Activated CD4-positive, CD25-positive, alpha-beta regulatory T cell (primary cell): Measurements from ENCODE around the gene GAPVD1.
A peak's percentile ranks its signal among the peaks of the same experiment; 100 is the strongest.
"Not testable (repeated sequence)": the region's sequence is repeated elsewhere in the genome, so short reads cannot be mapped to it uniquely, and the experiment has no call there.

Experiments
- DNase-seq, 4 experiments: peaks; one replicate each; lab custom pipeline; 2025; lab: John Stamatoyannopoulos, UW

Gene GAPVD1

DNA sequence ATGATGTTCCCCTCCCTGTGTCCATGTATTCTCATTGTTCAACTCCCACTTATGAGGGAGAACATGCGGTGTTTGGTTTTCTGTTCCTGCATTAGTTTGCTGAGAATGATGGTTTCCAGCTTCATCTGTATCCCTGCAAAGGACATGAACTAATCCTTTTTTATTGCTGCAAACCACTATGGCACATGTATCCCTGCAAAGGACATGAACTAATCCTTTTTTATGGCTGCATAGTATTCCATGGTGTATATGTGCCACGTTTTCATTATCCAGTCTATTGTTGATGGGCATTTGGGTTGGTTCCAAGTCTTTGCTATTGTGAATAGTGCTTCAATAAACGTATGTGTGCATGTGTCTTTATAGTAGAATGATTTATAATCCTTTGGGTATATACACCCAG lies 54.7 kb downstream of the GAPVD1 start:
- DNase-seq = not testable (repeated sequence)

DNA sequence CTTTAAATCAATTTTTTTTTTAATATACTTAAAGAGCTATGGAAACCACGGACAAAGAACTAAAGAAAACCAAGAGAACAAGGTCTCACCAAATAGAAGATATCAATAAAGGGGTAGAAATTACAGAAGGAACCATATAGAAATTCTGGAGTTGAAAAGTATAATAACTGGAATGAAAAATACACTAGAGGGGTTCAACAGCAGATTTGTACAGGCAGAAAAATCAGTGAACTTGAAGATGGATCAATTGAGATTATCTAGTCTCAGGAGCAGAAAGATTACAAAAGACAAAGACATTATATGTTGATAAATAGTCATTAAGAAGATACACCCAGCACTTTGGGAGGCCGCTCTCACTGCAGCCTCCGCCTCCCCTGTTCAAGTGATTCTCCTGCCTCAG lies 56.1 kb downstream of the GAPVD1 start:
- no peak for DNase-seq

DNA sequence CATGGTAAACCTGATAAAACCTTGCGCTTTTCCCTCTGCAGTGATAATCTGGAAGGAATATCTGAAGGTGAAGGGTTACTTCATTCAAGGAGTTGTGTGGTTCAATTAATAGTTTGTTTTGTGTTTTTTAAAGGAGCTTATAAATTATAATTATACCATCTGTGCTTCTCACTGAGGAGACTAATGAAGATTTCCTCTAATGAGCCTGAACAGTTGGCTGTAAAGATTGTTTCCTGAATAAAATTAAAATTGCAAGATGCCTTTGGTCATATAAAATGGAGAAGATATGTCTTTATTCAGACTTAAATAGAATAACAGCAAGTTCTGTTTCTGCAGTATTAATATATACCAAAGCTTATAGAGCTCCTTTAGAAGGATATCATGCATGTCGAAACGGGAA lies 59.9 kb downstream of the GAPVD1 start:
- no peak for DNase-seq

DNA sequence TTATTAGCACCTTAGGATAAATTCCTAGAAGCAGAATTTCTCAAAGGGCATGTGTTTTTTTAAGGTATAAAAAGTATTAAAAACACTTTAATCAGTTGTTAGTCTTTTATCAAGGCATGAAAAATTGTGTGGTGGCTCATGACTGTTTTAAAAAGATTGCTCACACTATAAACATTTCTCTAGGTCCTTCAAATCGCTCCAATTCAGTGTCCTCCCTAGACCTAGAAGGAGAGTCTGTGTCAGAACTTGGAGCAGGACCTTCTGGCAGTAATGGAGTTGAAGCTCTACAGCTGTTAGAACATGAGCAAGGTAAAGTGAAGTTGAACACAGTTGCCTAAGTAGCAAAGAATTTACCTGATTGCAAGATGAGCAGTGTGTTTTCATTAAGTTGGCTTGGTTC lies 62.0 kb downstream of the GAPVD1 start:
- DNase-seq = no peak

DNA sequence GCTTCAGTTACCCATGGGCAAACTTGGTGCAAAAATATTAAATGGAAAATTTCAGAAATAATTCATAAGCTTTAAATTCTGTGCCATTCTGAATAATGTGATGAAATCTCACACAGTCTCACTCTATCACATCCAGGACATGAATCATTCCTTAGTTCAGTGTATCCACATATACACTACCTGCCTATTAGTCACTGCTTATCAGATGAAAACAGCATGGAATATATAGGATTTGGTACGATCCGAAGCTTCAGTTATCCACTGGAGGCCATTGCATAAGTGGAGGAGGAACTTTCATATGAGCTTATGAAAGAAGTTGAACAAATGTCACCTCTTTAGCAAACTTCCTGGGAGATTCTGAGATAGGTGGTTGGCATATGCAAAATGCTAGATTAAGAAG lies 64.2 kb downstream of the GAPVD1 start:
- no peak for DNase-seq

DNA sequence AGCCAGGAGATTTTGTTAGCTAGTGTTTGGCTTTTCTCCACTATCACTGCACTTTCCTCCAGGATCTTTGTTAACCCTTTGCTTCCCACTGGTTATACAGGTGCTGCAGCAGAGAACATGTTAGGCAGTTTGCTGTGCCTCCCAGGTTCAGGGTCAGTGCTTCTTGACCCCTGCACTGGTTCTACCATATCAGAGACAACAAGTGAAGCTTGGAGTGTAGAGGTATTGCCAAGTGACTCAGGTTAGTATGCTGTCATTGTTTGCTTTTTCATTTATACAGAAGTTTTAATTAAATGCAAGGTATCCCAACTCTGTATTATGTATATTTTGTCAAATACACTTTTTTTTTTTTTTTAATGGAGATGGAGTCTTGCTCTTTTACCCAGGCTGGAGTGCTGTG lies 68.4 kb downstream of the GAPVD1 start:
- DNase-seq = no peak

DNA sequence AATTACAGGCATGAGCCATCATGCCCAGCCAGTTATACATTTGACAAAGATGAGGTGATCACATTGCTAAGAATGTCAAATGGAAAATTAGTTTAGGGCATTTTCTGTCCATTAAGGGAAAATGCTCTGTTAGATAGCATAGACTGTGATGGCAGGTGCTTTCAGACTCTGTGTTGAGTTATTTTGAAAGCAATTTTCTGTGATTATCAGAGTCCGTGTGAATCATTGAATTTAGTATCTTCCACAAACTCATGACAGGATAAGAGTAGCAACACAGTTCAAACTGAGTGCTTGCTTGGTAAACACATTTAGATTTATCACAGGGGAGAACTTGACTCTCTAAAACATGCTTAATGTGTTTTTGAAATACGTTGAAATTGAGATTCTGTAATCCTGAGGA lies 69.0 kb downstream of the GAPVD1 start:
- no peak for DNase-seq

DNA sequence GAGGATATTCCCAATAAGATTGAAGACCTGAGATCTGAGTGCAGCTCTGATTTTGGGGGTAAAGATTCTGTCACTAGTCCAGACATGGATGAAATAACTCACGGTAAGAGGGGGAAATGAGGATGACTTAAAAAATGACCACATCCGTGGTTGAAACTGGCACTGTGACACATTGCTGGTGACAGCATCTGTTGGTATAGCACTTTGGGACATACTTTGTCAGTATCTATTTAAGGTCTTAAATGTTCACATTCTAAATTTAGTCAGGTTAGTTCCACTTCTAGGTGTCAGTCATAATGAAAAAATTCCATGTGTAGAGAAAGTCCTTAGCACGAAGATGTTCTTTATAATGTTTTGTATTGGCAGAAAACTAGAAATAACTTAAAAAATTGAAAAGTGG lies 70.9 kb downstream of the GAPVD1 start:
- DNase-seq = no peak

DNA sequence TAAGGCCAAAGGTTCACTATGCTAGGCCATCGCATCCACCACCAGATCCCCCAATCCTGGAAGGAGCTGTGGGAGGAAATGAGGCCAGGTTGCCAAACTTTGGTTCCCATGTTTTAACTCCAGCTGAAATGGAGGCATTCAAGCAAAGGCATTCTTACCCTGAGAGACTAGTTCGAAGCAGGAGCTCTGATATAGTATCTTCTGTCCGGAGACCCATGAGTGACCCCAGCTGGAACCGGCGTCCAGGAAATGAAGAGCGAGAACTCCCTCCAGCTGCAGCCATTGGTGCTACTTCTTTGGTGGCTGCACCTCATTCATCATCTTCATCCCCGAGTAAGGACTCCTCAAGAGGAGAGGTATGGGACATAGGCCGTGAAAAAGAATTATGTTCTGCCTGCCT lies 75.6 kb downstream of the GAPVD1 start:
- DNase-seq = no peak

DNA sequence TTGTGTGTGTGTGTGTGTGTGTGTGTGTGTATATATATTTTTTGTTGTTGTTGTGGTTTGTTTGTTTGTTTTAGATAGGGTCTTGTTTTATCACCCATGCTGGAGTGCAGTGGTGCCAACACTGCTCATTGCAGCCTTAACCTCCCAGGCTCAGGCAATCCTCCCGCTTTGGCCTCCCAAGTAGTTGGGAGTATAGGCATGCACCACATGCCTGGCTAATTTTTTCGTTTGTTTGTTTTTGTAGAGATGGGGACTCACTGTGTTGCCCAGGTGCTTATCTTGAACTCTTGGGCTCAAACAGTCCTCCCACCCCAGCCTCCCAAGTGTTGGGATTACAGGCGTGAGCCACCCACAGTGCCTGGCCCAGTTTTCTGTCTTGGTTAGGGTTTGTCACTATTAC lies 77.3 kb downstream of the GAPVD1 start:
- no peak for DNase-seq

DNA sequence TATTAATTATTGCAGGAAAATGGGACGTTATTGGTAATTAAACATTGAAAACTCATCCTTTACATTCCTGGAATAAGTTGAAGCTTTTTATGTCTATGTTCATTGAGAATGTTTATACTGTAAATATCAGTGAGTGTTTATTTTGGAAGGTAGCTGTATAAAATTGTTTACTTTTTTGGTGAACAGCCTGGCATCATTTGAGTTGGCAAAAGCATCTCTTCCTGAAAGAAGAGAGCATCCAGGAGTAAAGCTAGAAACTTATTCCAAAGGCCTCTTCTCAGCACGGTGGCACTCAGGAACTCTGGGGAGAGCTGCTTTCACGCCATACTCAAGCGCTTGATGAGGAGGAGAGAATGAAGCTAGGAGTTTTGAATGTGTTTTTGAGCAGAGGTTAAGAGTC lies 79.9 kb downstream of the GAPVD1 start:
- DNase-seq = no peak

DNA sequence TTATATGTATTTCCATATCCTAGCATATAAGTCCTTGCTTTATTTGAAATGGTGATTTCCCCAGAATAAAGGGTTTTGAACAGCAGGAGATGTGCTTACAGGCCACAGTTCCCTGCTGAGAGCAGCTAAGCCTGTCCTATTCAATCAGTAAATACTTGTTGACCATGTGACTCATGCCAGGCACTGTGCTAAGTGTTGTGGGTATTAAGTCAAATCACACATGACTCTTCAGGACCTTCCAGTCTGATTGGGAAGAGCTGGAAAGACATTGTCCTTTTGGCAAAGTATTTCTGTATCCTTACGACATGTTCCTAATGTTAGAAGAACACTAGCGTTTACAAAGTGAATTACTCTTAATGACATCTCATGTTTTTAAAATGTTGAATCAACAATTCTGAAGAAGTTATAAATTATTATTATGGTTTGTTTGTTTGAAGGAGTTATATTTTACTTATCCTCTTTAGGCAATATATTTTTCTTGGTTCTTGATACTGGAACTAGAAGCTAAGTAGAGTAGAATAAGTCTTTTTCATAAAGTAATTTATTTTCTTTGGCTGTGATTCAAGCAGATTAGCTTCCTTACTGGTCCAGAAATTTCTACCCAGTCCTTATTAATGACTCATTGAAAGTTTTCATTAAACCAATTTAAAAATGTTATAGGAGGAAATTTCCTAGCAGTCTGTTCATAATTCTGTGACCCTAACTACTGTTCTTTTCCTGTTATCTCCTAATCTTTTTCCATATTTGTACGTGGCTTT lies 82.1 kb downstream of the GAPVD1 start:
- no peak for DNase-seq

DNA sequence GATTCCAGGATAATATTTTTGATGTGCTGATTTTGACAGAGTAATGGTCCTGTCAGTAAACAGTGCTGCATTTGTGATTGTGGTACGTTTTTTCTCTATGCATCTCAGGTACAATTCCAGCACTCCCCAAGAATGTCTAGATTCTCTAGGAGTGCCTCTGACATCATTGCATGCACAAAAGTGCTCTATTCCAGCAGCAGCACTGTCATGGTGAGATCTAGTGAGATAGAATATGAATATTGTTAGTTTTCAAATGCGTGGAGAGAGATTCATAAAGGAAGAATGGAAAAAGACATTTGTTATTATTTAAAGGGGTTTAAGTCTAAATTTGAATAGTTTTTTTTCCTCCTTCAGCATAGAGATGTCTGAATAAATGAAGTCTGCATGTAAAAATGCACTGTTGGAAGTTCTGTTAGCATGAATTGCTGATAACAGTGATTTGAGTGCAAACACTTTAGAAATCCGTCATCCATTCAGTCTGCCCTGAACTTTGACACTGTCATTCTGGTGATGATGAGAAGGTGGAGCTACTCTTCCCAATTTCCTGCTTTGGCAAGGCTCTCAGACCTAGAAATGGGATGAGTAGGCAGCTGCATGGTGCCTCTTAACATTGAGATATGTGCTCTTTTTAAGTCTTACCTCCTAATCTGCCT lies 84.6 kb downstream of the GAPVD1 start:
- no peak for DNase-seq

DNA sequence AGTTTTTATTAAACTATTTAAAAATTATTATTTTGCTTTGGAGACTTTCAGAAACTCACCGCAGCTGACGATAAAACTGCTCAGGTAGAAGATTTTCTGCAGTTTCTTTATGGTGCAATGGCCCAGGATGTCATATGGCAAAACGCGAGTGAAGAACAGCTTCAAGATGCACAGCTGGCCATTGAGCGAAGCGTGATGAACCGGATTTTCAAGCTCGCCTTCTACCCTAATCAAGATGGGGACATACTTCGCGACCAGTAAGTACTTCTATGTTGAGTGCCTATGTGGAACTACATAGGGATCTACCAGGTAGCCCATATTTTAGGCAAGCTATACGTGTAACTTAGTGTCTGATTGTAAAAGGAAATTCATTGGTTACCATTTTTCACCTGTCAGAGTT lies 94.0 kb downstream of the GAPVD1 start:
- DNase-seq = no peak

DNA sequence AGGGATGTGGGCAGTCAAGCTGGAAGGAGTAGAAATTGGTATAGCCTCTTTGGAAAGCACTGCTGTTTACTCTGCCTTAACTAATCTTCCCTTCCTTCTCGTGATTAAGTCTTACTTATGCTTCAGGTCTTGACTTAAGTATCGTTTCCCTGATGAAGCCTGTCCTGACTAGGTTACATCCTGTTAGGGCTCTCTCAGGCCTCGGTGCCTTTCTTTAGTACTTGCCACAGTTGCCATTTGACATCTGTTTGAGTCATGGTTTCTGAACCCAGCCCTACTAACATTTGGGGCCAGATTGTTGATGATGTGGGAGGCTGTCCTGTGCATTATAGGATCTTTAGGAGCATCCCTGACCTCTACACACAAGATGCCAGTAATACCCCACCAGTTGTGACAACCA lies 94.4 kb downstream of the GAPVD1 start:
- no peak for DNase-seq

DNA sequence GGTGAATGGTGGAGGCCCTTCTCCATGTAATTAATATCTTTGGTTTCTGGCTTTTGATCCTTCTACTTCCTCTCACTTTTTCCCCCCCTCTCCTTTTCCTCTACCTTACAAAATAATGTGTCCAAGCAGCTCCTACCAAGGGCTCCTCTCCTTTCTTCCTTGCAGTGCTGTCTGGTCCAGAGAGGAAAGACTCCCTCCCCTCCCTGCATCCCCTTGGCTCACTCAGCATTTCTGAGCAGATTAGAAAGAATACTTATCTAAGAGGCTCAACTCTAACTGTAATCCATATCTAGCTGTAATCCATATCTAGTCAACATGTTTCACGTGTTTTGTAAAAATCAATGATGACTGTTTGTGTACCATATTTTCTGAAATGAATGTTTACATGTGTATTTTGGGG lies 97.4 kb downstream of the GAPVD1 start:
- no peak for DNase-seq

DNA sequence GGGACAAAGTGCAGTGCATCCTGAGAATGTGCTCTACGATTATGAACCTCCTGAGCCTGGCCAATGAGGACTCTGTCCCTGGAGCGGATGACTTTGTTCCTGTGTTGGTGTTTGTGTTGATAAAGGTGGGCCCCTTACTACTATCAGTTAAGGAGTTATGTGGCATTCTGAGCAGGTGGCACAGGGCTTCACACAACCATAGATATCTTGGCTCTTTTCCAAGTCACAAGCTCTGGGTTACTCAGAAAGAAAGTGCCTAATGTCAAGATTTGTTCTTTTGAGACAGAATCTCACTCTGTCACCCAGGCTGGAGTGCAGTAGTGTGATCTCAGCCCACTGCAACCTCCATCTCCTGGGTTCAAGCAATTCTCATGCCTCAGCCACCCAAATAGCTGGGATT lies 99.0 kb downstream of the GAPVD1 start:
- no peak for DNase-seq

DNA sequence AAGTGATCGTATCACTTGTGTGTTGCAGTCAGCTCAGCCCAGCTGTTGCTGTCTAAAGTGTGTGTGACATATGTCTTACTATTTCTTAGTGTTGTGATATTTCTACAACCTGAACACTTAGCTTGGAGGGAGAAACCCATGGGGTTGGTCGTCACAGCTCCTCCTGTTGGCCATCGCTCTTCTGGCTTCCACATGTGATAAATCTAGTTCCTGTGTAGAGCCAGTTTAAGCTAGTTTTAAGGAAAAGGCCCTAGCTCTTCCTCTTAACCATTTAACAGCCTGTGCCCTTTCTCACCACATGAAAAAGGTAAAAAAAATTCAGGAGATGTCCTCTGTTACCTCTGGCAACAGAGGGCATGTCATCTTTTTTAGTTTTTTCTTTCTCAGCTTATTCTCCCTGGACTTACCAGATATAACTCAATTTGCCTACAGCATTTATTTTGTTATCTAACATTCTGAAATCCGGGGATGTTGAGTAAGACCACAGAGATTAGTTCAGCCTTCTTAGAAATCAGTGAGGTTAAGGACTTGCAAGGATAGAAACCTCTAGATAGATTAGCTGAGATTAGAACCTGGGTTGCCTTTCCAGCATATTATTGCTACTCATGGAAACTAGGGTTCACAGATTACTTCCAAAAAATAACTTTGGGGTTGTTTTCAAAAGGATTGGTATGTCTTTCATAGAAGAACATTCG lies 100.4 kb downstream of the GAPVD1 start:
- DNase-seq = no peak

DNA sequence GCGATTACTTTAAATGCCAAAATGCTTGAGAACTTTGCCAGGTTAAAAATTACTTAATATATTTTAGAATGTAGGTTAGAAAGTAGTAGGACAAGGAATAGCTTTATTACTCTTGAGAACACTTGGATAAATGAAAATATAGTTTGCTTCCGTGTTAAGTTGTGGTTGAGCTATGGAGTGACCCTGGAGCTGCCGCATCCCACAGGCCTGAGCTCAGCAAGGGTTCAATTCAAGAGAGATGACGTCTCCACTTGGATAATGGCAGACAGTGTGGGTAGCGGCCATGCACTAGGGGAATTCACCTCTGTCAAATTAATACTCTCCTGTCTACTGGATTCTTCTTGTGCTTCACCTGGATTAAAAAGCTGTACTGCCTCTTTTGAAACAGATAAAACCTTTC lies 105.0 kb downstream of the GAPVD1 start:
- no peak for DNase-seq

DNA sequence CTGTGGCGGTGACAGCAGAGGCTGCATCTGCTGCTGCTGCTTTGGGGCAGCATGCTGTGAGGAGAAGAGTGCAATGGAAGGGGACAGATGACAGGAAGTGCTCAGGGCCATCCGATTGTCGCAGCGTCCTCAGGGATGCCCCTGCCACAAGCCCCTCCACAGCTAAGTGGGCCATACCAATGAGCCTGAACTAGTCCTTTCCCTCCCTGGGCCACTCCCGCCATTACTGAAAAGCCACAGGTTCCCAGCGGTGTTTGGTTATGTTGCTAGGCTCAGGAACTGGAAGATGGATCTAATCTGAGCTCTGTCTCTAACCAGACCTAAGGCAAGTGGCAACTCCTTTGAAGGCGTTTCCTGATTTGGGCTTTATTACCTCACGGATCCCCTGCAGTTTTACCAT lies 109.2 kb downstream of the GAPVD1 start:
- DNase-seq = no peak

DNA sequence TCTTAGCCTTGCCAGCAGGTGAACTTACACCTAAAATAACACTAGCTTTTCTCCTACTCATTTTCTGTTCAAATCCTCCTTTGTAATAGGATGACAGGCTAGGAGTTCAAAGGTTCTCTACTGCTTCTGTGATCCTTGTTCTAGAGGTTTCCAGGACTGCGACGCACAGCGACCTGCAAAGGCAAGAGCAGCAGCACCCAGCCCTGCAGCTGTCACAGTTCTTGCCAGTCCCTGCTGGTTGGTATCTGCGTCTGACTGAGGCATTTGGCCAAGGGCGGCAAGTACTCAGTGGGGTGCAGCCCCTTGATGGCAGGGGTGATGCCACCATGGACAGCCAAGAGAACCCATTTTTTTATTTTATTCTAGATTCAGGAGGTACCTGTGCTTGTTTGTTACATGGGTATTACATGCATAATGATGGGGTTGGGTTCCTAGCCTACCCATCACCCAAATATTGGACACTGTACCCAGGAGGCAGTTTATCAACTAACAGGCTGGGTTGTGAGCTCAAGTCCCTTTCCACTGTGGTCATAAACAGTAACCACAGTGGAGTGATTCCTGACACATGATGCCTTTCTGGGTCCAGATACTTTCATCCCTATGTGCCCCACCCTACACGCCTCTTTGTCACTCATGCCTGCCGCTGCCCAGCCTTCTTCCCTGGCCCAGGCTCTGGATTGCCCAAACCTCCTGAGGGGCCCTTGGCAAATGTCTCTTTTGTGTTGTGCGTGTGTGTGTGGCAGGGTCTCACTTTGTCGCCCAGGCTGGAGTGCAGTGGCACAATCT lies 111.0 kb downstream of the GAPVD1 start:
- no peak for DNase-seq

DNA sequence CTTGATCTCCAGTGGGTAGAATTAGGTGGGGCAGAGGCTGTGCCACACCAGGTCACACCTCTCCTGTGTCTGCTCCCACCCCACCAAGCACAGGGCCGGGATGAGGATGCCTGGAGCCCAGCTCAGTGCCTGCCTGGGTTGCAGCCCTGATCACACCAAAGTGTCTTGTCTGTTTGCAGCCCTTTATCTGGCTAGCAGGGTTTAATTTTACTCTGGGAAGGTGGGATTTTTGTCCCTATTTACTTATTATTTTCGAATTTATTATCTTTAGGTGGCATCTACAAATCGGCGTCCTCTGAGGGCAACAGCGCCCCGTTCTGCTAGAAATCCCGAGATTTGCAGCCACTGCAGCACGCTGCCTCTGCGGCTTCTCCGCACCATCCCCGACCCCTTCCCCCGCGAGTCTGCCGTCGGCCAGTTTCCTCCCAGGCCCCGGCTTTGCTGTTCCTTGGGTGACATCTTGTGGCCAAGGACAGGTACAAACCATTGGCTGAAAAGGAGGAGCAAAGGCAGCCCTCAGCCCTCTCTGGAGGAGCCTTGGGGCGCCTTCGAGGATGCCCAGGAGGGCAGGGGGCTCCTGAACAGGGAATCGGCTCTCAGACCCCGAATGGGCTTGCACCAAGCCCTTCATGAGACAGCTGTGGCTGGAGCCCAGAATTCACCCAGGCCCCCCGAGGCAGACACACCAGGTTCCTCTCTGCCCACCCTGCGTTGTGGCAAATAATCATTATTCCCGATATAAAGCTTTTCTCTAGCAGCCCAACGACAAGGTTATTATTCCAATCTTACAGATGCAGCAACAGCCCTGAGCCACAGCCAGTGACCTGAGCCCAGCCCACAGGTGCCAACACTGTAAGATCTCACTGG lies 113.0 kb downstream of the GAPVD1 start:
- DNase-seq = peak; percentile 8 to 33 (median 16)
